HG03064 (cell line): ENCODE results near the gene NEDD8.

Experiments
- ATAC-seq: cut with Tn5 transposase; IDR thresholded peaks from one replicate; pipeline ENCODE4 v1.9.1; 2021; ENCODE audit warnings: low read depth; ENCODE audit not compliant: unreplicated experiment

Gene NEDD8

DNA sequence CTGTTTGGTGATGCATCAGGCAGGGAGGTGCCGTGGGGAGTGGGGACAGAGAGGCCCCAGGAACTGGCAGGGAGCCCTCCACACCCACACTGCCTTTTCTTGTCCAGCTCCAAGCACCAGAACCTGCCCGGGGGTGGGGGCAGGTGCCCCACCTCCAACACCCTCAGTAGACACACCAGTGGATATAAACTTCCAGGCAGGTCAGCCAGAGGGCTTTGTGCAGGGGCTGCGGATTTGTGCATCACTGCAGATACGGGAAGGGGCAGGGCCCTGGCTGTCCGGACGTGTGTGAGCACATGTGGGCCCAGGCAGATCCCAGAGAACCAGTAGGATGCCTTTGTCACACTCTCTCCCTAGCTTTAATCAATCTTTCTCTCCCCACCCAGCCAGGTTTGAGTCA lies 32.1 kb upstream of the NEDD8 start:
- no peak for ATAC-seq

DNA sequence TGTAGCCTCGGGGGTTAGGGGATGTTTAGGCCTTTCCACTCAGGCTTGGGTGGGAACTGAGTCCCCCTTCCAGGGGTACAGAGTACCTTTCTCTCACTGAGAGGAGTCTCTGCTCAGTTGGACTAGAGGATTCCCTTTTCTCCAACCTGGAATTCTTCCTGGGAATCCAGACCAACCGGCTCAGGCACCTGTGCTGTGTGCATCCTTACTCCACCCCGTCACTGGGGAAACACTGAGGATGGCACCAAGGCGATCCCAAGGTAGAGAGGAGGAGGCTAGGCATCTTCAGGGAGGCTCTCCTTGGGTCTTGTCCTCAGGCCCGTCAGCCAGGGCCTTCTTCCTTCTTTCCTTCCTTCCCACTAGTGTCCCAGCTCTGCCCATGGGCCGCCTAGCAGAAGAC lies 31.7 kb upstream of the NEDD8 start:
- ATAC-seq: no peak

DNA sequence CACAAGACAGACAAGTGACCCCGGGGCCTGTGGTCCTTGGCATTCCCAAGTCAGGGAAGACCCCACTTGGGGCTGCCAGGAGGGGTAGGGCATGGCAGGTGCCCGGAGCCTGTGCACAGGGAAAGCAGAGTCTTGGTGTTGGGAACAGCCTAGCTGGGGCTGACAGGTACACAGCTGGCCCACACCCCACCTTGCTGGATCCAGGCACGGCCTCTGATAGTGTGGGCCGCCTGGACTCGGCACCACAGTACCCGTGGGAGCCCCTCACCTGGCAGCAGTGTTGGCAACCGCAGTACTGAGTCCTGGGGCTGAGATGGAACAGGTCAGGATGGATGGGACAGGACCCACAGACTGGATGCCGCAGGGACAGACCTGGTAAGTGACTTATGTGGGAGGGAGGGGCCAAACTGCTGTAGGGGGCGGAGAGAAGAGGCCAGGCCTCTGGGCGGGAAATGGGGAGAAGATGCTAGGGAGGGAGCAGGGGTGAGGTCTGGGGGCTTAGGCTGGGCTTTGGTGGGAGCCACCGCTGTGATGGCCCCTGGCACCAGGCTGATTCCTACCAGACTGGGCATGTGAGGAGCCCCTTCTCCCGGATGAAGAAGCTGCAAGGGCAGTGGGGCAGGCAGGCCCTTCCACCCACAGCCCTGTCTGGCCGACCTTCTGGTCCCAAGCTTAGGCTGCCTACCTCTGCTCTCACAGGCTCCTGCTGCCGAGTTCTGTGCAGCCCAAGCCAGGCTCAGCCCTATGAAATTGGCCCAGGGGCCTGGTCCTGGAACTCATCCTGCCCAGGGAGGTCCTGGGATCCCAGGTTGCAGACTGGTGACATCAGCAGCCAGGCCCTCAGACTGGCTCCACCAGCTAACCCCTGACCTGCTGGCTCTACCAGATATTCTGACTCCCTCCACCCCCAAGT lies 30.9 kb upstream of the NEDD8 start, which contains the start of gene TGM1:
Gene TGM1, minus strand, starts transcription at position 357 of the 913 bp plus-strand sequence. CDS start 825 bp downstream, outside the sequence.
- ATAC-seq: no peak

DNA sequence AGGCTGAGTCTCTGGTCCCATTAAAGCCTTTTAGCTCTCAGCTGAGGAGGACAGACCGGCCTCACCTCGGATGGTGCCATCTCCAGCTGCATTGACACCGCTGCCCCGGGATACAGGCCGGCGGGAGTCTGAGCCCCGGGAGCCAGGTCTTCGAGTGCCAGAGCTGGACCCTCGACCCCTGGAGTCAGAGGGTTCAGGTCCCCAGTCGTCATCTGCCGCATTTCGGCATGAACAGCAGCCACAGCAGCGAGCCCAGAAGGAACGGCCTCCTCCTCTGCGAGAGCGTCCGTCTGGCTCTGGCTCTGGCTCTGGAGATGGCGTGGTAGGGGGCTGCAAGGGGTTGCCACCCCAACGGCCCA lies 29.8 kb upstream of the NEDD8 start:
- no peak for ATAC-seq

DNA sequence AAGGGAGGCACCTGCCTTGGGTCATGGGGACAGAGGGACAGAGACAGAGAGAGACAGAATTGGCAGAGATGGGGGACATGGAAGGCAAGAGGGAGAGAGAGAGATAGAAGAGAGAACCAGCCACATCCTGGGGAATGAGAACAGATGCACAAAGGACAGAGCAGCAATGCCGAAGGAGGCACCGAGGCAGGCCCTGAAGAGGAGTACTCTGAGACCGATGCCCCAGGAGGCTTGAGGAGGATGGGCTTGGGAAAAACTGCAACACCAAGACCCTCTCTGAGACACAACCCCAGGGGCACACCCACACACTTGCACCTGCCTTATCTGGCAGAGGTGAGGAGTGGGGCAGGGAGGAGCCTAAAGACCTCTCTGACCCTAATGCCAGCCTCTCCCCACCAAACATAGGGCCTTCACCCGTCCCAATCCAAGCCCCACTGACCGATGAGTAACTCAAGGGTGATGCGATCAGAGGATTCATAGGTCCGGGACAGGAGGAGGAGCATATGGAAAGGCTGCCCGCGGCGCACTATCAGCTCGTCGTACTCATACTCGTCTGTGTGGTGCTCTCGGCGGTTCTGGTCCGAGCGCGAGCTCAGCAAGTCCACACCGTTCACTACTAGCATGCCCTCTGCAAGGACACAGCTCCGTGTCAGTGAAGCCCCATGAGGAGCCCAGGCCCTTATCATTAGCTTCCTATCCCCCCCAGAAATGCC lies 29.2 kb upstream of the NEDD8 start:
- ATAC-seq: no peak

DNA sequence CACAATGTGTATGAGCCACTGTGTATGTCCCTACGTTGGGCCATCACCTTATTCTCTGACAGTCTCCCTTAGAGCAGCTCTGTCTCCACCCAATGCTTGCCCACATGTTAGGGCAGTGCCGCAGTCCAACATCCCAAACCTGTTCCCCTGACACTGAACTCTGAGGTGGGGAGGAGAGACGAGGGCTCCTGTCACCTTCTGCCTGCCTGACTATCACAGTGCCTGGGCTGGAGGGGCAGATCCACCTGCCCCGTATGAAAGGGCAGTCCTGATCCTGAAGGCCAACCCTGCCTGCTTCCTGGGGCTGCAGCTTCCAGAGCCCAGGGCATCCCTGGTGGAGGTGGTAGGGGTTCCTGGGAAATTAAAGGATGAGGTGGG lies 28.6 kb upstream of the NEDD8 start:
- no peak for ATAC-seq

DNA sequence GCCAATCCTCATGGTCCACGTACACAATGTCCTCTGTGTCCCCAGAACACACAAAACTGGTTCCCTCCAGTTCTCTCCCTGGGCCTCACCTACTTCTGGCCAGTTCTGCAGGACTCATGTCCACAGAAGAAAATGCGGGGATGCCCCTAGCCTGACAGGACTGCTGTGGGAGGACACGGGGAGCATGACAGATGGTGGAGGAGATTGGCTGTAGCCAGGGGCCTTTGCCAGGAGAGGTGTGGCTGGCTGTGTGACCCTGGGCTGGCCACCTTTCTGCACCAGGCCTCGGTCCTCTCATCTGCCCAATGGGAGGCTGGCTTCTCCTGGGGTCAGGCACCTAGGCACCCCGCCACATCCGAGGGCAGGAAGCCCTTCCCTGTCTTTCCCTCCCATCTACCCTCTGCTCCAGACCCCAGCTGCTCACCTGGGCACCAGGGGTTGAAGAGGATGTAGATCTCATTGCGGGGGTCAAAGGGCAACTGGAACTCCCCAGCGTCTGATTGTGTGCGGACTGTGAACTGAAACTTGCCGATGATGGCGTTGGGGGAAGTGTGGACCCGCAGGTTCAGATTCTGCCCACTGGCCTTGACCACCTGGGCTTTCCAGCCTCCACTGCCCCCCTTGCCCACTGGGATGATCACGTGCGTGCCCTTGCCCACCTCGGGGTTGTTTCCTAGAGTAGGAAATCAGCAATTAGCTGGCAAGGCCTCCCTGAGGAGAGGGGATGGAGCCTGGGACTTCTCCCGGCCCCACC lies 28.0 kb upstream of the NEDD8 start:
- no peak for ATAC-seq

DNA sequence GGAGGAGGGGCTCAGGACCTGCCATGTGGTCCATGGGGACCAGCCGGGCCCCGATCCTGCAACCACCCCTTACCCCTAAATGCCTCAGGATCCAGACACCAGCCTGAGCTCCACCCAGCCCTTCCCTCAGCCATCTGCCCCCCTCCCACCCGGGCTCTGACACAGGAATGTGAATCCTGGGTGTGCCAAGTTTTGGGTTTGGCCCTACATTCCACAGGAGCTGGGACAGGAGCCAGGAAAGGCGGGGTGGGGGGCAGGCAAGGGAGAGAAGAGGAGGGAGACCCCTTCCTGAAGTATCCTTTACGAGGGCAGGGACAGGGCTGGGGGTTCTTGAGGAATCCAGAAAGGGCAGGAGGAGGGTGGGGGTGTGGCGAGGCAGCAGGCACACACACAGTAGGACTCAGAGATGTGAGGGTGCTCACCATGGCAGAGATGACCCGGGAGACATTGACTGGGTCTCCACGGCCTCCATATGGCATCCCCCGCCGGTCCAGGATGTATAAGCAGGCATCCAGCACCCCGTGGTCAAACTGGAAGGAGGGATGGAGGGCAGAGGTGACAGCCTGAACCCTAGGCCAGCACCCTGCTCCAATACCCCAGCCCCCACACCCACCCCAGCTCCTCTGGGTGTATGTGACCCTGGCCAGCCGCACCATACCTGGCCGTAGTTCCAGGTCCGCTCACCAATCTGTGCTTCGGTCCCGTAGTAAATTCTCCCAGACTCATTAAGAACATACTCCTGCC lies 27.3 kb upstream of the NEDD8 start:
- no peak for ATAC-seq

DNA sequence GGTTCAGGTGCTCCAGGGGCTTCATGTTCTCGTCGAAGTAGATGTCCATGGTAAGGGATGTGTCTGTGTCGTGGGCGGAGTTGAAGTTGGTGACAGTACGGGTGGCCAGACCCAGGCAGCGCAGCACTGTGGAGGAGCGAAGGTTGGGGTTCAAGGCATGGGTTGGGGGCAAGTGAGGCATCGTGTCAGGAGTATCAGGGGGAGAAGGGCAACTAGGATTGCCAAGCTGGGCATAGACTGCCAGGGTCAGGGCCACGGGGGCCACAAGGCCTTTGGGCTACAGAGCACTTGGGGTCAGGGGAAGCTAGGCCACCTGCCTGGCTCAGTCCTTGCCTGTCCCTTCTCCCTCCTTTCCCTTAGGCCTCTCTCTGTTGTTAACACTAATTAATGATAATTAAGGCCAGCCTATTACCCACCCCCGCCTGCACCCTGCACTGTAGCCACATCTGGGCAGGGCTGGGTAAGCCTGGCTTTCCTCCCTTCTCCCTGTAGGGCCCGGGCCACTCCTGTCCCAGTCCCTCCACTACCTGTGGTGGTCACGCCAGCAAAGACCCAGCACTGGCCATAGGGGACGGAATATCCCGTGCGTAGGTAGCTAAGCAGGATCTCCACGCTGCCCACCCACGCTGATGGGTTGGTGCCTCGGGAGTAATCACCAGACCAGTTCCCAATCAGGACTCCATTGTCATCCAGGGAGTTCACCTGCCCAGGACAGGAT lies 26.5 kb upstream of the NEDD8 start:
- no peak for ATAC-seq

DNA sequence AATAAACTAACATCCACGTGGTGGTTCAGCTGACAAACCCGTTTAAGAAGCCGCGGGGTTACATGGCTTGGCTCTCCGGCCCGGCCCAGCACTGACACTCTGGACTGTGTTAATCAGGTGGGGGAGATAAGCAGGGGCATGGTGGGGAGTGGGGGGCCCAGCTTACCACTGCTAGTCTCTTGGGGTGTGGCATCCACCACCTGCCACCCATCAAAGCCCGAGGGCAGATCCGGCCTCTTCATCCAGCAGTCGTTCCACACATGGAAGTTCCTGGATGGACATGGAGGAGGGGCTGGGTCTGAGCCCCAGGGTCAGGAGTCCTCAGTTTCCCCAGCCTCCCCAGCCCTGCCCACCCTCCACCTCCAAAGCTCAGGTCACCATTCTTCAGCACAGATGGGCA lies 26.0 kb upstream of the NEDD8 start:
- ATAC-seq: no peak

DNA sequence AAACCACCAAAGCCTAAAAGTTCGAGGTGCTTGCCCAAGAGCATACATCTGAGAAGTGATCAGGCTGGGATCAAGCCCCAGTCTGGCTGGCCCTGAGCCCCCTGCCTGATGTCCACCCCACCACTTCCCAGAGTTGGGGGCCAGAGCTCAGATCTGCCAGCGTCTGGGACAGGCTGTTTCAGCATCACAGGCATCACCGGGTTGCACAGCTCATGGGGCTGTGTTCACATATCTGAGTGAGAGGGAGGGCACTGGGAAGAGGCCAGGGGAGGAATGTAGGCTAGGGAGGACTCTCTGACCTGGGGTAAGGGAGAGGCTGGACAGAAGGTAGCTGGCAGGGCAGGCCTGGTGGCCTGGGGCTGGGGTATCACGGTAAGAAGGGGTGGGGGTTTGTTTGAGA lies 24.8 kb upstream of the NEDD8 start:
- ATAC-seq: no peak

DNA sequence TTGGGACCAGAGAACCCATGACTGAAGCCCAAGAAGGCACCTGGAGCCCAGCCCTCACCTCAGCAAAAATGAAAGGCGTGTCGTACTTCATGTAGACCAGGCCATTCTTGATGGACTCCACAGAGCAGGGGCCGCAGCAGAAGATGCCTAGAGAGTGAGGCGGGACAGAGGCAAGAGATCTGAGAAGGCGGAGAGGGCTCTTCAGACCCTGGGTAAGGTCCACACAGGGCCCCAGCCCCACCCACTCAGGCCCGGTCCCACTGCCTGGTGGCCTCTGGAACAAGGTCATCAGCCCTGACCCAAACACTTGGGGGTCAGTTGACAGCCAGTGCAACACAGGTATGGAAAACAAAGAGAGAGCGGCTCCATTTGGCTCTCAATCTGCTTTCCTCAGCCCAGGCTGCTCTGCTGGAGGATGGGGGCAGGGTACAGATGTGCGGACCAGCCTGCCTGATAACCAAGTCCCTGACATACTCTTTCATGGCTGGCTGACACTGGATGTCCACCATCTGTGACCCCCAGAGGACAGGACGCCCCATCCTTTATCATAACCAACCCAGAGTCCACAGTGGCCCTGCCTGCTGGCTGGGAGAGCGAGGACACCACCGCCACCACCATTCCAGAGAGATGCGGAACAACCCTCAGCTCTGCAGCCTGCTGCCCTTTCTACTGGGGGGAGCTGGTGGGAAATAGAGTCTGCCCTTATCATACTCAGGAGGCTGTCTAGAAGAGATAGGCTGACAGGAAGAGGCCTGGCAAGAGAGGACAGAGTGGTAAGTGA lies 24.0 kb upstream of the NEDD8 start:
- ATAC-seq: no peak

DNA sequence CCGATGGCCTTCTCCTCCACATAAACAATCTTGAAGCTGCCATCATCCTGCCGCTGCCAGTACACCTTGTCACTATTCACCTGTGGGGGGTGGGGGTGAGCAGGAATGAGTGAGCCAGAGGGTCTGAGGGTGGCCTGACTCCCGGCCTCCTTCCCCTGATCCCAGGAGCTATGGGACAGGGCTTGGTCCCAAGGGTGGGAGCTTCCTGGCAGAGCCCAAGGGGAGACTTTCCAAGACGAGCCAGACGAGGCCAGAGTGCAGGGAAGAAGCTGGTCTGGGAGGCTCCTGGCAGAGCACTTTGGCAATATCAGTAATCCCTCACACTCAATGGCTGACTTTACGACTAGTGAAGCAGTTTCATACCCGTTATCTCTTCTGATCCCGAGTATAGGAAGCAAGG lies 23.3 kb upstream of the NEDD8 start:
- ATAC-seq: no peak

DNA sequence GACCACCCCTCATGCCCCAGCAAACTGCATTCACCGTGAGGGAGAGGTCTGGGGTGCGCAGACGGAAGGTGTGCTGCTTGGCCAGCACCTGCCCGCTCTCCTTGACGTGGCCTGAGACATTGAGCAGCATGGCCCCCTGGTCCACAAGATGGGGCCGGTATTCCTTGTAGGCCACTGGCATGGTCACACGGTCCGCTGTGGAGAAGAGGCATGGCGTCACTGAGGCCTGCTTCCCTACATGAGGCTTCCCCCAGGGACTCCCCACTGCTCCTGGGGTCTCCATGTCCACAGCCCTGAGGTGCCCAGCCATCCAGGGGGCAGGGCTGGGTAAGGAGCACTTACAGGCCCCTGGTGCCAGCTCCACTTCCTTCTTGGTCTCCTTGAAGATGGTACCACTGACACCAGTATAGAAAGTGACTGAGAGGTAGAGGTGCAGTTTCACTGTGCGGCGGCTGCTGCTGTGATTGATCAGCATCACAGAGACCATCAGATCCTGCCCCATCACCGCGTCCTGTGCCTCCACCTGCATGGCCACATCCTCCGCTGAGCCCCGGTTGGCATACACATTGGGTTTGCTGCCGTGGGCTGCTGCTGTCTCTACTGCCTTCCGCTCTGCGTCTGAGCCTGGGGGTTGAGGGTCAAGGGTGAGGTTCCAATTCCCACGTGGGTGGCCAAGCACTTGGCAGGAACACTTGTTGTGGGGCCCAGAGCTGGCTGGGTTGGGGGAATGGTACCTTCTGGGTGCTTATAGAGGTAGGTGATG lies 22.6 kb upstream of the NEDD8 start:
- ATAC-seq: no peak

DNA sequence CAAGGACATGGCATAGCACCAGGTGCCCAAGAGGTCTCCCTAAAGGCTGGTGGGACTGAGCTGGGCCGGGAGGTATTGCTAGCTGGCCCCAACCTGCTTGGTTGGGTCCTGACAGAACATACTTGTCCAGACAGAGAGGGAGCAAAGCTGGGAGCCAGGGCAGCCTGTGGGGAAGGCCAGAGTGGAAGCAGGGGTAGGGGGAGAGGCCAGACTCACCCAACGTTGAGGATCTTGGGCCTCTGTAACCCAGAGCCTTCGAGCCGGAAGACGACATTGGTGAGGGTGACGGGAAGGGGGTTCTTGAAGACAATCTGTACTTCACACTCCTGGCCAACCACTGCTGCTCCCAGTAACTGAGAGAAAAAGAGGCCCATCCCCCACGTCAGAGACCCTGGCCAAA lies 21.8 kb upstream of the NEDD8 start:
- no peak for ATAC-seq

DNA sequence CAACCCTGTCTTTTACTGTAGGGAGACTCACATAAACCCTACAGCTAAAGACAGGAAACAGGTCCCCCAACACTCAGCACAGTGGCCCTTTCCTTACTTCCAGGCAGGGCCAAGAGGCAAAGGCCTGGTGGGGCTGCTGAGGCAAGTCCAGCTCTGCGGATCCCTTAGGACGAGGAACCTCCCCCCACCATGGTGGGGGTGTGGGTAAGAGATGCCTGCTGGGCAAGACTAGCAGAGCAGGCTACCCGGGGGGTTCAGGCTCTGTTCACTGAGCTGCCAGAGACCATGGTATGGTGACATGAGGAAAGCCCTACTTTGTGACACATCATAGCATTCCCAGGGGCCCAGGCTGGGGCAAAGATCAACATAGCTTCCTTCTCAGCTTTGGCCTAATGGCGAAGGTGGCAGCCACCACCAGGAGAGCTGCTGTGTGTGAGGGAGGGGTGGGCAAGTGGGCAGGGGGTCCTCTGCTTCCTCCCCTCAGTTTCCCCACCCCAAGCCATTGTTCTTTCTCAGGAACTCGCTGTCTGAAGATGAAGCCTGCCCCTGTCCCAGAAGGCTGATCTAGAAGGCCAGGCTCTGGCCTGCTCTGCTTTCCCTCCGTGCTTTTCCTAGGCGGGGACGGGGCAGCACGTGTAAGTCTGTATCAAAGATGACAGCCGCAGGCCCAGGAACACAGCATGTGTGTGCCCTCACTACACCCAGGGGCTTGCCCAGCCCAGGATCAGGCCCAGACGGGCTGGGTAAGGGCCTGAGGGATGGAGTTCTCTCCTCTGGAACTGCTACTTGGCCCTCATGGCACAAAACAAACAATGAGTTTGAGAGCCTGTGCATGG lies 20.3 kb upstream of the NEDD8 start:
- ATAC-seq: no peak

DNA sequence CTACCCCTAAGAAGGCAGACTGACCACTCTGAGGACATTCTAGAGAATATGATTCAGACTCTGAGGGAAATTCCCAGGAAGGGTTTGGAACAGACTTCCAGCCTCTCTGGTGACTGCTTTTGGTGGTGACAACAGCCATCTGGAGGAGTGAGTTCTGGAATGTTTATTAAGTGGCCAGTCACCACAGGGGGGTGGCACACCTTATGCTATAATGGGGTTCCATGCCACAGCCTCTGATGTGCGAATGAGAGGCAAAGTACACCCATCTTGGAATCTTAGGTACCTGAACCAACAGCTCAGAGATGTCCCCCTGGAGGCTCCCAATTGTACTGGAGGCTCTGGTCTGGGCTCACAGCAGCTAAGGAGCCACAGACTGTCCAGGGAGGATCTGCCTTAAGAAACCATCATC lies 19.7 kb upstream of the NEDD8 start:
- no peak for ATAC-seq

DNA sequence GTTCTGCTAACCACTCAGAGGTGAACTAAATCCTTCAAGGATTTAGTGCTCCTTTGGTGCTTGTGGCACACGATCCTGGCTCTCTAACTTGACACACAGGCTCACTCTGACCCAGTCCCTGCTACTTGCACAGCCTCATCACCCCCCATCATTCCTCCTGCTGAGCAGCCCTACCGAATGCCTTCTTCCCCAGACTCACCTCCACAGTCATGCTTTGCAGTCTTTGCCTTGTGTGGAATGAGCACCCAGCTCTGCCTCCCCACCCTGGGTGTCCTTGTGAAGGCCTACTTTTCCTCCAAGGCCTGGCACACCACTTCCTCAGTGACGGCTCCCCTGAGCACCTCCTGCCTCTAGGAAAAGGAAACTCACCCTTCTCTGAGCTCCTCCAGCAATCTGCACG lies 18.2 kb upstream of the NEDD8 start:
- no peak for ATAC-seq
